ENCODE data around the gene ZNF629.

Gene ZNF629

GRCh38 chr16:30785126-30786106 is 1.6 kb downstream of the ZNF629 start:
- no peak for DNase-seq

- DNase-seq: no peak
These were observed 2.8 kb downstream of the ZNF629 start for GRCh38 chr16:30784215-30784614.

- no peak for DNase-seq
These were observed 3.5 kb downstream of the ZNF629 start for GRCh38 chr16:30783280-30784109.

- no peak for DNase-seq
These were observed 4.3 kb downstream of the ZNF629 start for GRCh38 chr16:30782486-30783279.

GRCh38 chr16:30780549-30780948 is 6.5 kb downstream of the ZNF629 start:
- DNase-seq: no peak

- DNase-seq: no peak
These were observed 7.0 kb downstream of the ZNF629 start for GRCh38 chr16:30780021-30780420.

- no peak for DNase-seq
These were observed 7.4 kb downstream of the ZNF629 start for GRCh38 chr16:30779596-30779995.

- DNase-seq: no peak
These were observed 8.3 kb downstream of the ZNF629 start for GRCh38 chr16:30778549-30779244.

- DNase-seq: no peak
These were observed 9.3 kb downstream of the ZNF629 start for GRCh38 chr16:30777591-30778297.

GRCh38 chr16:30775392-30776188 is 11.4 kb downstream of the ZNF629 start:
- DNase-seq: peak; percentile 76 to 80

GRCh38 chr16:30775131-30775391 is 11.9 kb downstream of the ZNF629 start:
- peak in 1 of 2 experiments; percentile 38 for DNase-seq

- no peak for DNase-seq
These were observed 12.5 kb downstream of the ZNF629 start for GRCh38 chr16:30774367-30775130.

- DNase-seq: no peak
These were observed 13.2 kb downstream of the ZNF629 start for GRCh38 chr16:30773826-30774225.

GRCh38 chr16:30771726-30772125 is 15.3 kb downstream of the ZNF629 start:
- DNase-seq: no peak

- DNase-seq: no peak
These were observed 17.5 kb downstream of the ZNF629 start for GRCh38 chr16:30769379-30770089.

- DNase-seq: no peak
These were observed 18.3 kb downstream of the ZNF629 start for GRCh38 chr16:30768583-30769181.

GRCh38 chr16:30767767-30768465 is 19.1 kb downstream of the ZNF629 start:
- no peak for DNase-seq

- DNase-seq: no peak
These were observed 20.1 kb downstream of the ZNF629 start for GRCh38 chr16:30766933-30767284.
